Kidney (tissue), 14 donors: ENCODE measurements around the gene PATL1. TPM values are rescaled to one million over a fixed set of nuclear protein-coding genes. Genes with fewer than 3 reads are reported as not detected.
"Not testable (repeated sequence)": the region's sequence is repeated elsewhere in the genome, so short reads cannot be mapped to it uniquely, and the experiment has no call there.

ENCODE experiments used
- DNase-seq, 5 donors: peaks; one replicate each; pipeline ENCODE4 v3.0.0-alpha.2; 2013 to 2020
- FAIRE-seq: peaks from 2 replicates; lab custom pipeline; 2012; peaks lifted over from hg19 to GRCh38; lab: Jason Lieb, UNC
- H3K27ac ChIP-seq, 2 donors: one replicate each; pipeline ENCODE4 v1.7.0; 2013; ENCODE audit warnings: low read depth in 2 of 2, low read length in 2 of 2, inconsistent platforms in 1 of 2
- H3K27me3 ChIP-seq: one replicate; pipeline ENCODE4 v1.7.1; 2013; ENCODE audit warnings: low read length, inconsistent platforms; ENCODE audit not compliant: control insufficient read depth, insufficient read depth
- H3K36me3 ChIP-seq, 3 donors: one replicate each; pipeline versions ENCODE4 v1.7.0 to v1.7.1; 2013; ENCODE audit warnings: low read length in 3 of 3, control low read depth in 1 of 3, inconsistent platforms in 1 of 3; ENCODE audit not compliant: insufficient read depth in 3 of 3, control insufficient read depth in 2 of 3
- H3K4me1 ChIP-seq, 3 donors: one replicate each; pipeline versions ENCODE4 v1.7.0 to v1.7.1; 2013; ENCODE audit warnings: low read length in 3 of 3, inconsistent platforms in 1 of 3, low read depth in 1 of 3; ENCODE audit not compliant: control insufficient read depth in 2 of 3, insufficient read depth in 2 of 3
- H3K4me3 ChIP-seq, 3 donors: one replicate each; pipeline versions ENCODE4 v1.7.0 to v1.8.1; 2013; ENCODE audit warnings: low read length in 3 of 3, control low read depth in 1 of 3, inconsistent platforms in 1 of 3
- H3K9ac ChIP-seq, 3 donors: one replicate each; pipeline versions ENCODE4 v1.7.0 to v1.7.1; 2013; ENCODE audit warnings: low read length in 3 of 3, control low read depth in 1 of 3, inconsistent platforms in 1 of 3
- H3K9me3 ChIP-seq, 3 donors: one replicate each; pipeline versions ENCODE4 v1.7.0 to v1.7.1; 2013; ENCODE audit warnings: low read length in 3 of 3, control low read depth in 1 of 3, inconsistent platforms in 1 of 3; ENCODE audit not compliant: control insufficient read depth in 2 of 3, insufficient read depth in 1 of 3
- CTCF ChIP-seq: IDR thresholded peaks from 3 replicates; pipeline ENCODE4 v1.5.1; 2012; ENCODE audit warnings: mild to moderate bottlenecking, moderate library complexity, borderline replicate concordance; ENCODE audit not compliant: insufficient read depth; ENCODE audit errors: extremely low read depth
- intact Hi-C: fragments of 100-400 bp; cut with DNase I; formaldehyde crosslinking; loops from one replicate; pipeline ENCODE4 v1.11.1; 2022
- polyA plus RNA-seq: library from polyadenylated mRNA; stranded (reverse); fragments of 350-450 nt; fragmentation: Illumina TruSeq; extraction: RNeasy Lipid Tissue Mini Kit (QIAGEN cat#74804); gene quantifications from one replicate; pipeline ENCODE4 v1.2.3, GENCODE V29; 2014; ENCODE audit warnings: low read depth, low replicate concordance; ENCODE audit not compliant: insufficient read depth
- total RNA-seq: library from RNA; stranded (reverse); fragmentation: NEBNext Ultra II Directional; extraction: Animal tissue kit (Norgen Biotek cat#: 25700); gene quantifications from one replicate; pipeline ENCODE4 v1.2.1, GENCODE V29; 2021
- donor health status: control.
- donor health status: control.
- donor health status: control.
- donor health status: control.
- donor health status: control.
- donor health status: DM: yes; HTN: yes; CAD: no.
- donor health status: Normal renal cell carcinoma (clear cell type).

PATL1 gene
- total and polyA plus RNA-seq, 2 donors from 2014 or later: 12.3 to 35.4 TPM

GRCh38 chr11:59630493-59630892, 38.3 kb downstream of the PATL1 start:
- Histone ChIP-seq H3K27me3 (no peaks in the 10 kb centered on the region), H3K9me3 (no peaks in the 10 kb centered on the region), H3K27ac (no peak overlapping the region), H3K4me1 (no peaks in the 10 kb centered on the region), H3K36me3 (no peaks in the 10 kb centered on the region), H3K4me3 (no peak overlapping the region), H3K9ac (no peak overlapping the region)
- intact Hi-C loops: no loop called here
- no peak for DNase-seq
- TF ChIP-seq CTCF: no peak
- FAIRE-seq: no peak

GRCh38 chr11:59629996-59630395, 38.8 kb downstream of the PATL1 start:
- Histone ChIP-seq H3K27me3 (no peaks in the 10 kb centered on the region), H3K9ac (no peak overlapping the region), H3K9me3 (no peaks in the 10 kb centered on the region), H3K36me3 (no peaks in the 10 kb centered on the region), H3K27ac (no peak overlapping the region), H3K4me3 (no peak overlapping the region), H3K4me1 (no peaks in the 10 kb centered on the region)
- TF ChIP-seq CTCF: no peak
- FAIRE-seq: no peak
- intact Hi-C loops: no loop called here
- DNase-seq: no peak

- intact Hi-C loops, H3K27me3 ChIP-seq, DNase-seq, H3K27ac ChIP-seq, H3K4me3 ChIP-seq, H3K9ac ChIP-seq, H3K9me3 ChIP-seq, H3K36me3 ChIP-seq, FAIRE-seq, H3K4me1 ChIP-seq: not testable (repeated sequence)
Observed at GRCh38 chr11:59626969-59627368, 41.9 kb downstream of the PATL1 start.

GRCh38 chr11:59625703-59626102, 43.1 kb downstream of the PATL1 start:
- Histone ChIP-seq H3K9me3 (no peaks in the 10 kb centered on the region), H3K36me3 (no peaks in the 10 kb centered on the region), H3K4me1 (no peaks in the 10 kb centered on the region), H3K27me3 (no peaks in the 10 kb centered on the region), H3K4me3 (no peak overlapping the region), H3K9ac (no peak overlapping the region), H3K27ac (no peak overlapping the region)
- DNase-seq: no peak
- TF ChIP-seq CTCF: no peak
- intact Hi-C loops: no loop called here
- no peak for FAIRE-seq
